Fibroblast of the aortic adventitia (primary cell): ENCODE results near the gene TMEM170A. TPM values are rescaled to one million over a fixed set of nuclear protein-coding genes. Genes with fewer than 3 reads are reported as not detected.

Experiments used
- DNase-seq: peaks from one replicate; pipeline ENCODE4 v3.0.0-alpha.2; 2010; ENCODE audit warnings: low read depth
- H3K4me3 ChIP-seq: 2 replicates; pipeline ENCODE4 v1.5.1; 2011; ENCODE audit warnings: low read depth, mild to moderate bottlenecking, control low read depth, low read length, moderate library complexity
- CTCF ChIP-seq: IDR thresholded peaks from 2 replicates; pipeline ENCODE4 v1.5.1; 2011; ENCODE audit warnings: mild to moderate bottlenecking, low read length, control low read depth, inconsistent platforms; ENCODE audit not compliant: insufficient read depth
- total RNA-seq: library from RNA; depleted of rRNA; stranded (reverse); fragments of >200 nt; gene quantifications from 2 replicates; pipeline ENCODE4 v1.2.3, GENCODE V29; 2012; ENCODE audit warnings: low replicate concordance

The TMEM170A gene
- total RNA-seq, 1 donor: 13.6 TPM

- DNase-seq: no peak
- H3K4me3 ChIP-seq: no peak overlapping the region
- TF ChIP-seq CTCF: no peak
These were observed 15.0 kb upstream of the TMEM170A start for GRCh38 chr16:75479421-75479990.

- H3K4me3 ChIP-seq: no peak overlapping the region
- TF ChIP-seq CTCF: no peak
These were observed 14.2 kb upstream of the TMEM170A start for GRCh38 chr16:75478480-75479345.

GRCh38 chr16:75477680-75478473 is 13.4 kb upstream of the TMEM170A start:
- DNase-seq: no peak
- no peak for TF ChIP-seq CTCF
- H3K4me3 ChIP-seq: no peak overlapping the region

More at GRCh38 chr16:75478480-75479345, 14.2 kb upstream of the TMEM170A start:
- no peak for DNase-seq

GRCh38 chr16:75476817-75477216 is 12.3 kb upstream of the TMEM170A start:
- H3K4me3 ChIP-seq: no peak overlapping the region
- no peak for DNase-seq
- TF ChIP-seq CTCF: no peak

- DNase-seq: no peak
These were observed 10.9 kb upstream of the TMEM170A start for GRCh38 chr16:75475420-75475847.

More at GRCh38 chr16:75475420-75475847, 10.9 kb upstream of the TMEM170A start:
- no peak for TF ChIP-seq CTCF
- no peak overlapping the region for H3K4me3 ChIP-seq
